Choroid plexus epithelial cell (primary cell): ENCODE measurements around the gene ACTL10.

ENCODE experiments used
- DNase-seq: peaks from one replicate; pipeline ENCODE4 v3.0.0-alpha.2; 2010; ENCODE audit warnings: low read depth
- H3K4me3 ChIP-seq: 2 replicates; pipeline ENCODE4 v1.5.1; 2011; ENCODE audit warnings: low read depth, mild to moderate bottlenecking, control low read depth, low read length, moderate library complexity
- TF ChIP-seq, protein P1 (sequence below): conservative IDR thresholded peaks from 2 replicates; pipeline ENCODE4 v1.5.1; 2011; ENCODE audit warnings: low read depth, mild to moderate bottlenecking, control low read depth, inconsistent platforms, low read length, moderate library complexity

Gene ACTL10

GRCh38 chr20:33687370-33687915 lies 20.7 kb downstream of the ACTL10 start:
- TF ChIP-seq, protein P1, sequence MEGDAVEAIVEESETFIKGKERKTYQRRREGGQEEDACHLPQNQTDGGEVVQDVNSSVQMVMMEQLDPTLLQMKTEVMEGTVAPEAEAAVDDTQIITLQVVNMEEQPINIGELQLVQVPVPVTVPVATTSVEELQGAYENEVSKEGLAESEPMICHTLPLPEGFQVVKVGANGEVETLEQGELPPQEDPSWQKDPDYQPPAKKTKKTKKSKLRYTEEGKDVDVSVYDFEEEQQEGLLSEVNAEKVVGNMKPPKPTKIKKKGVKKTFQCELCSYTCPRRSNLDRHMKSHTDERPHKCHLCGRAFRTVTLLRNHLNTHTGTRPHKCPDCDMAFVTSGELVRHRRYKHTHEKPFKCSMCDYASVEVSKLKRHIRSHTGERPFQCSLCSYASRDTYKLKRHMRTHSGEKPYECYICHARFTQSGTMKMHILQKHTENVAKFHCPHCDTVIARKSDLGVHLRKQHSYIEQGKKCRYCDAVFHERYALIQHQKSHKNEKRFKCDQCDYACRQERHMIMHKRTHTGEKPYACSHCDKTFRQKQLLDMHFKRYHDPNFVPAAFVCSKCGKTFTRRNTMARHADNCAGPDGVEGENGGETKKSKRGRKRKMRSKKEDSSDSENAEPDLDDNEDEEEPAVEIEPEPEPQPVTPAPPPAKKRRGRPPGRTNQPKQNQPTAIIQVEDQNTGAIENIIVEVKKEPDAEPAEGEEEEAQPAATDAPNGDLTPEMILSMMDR, result no peak
- H3K4me3 ChIP-seq, result no peak overlapping the region
- DNase-seq, result peak; percentile 40

DNA sequence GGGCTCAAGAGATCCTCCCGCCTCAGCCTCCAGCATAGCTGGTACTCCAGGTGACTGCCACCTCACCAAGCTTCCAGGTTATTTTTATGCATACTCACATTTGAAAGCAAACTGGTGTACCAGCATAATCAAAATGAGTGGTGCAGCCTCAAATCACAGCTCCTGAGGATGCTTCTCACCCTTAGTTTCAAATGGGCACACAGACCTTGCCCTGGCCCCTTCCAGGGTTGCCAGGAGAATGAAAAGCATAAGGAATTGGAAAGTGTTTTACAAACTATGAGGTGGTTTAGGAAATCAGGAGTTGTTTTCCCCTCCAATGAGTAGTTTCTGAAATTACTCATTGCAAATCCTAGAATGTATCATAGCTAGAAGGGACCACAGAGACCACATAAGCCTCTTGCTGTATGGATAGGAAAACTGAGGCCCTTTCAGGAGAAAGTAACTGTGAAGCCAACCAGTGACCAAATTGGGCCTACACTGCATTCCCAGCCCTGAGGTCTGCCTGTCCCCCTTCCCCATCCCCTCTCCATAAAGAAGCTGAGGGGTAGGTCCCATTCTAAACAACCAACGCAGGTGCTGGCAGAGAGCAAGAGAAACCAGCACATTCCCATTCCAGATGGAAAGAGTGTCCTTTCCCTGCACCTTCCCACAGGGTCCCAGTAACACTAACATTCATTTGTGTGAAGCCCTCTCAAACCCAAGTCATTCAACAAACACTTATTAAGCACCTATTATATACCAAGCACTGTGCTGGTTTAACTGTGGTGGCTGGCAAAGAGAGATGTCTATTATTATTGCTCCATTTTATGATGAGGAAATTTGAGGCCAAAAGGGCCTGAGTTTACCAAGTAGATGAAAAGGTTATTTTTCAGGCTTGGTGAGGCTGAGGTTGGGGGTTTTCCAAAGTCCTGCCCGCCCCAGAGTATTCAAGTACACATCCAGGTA lies 21.5 kb downstream of the ACTL10 start:
- DNase-seq, result no peak
- TF ChIP-seq, protein P1, result no peak
- no peak overlapping the region for H3K4me3 ChIP-seq

DNA sequence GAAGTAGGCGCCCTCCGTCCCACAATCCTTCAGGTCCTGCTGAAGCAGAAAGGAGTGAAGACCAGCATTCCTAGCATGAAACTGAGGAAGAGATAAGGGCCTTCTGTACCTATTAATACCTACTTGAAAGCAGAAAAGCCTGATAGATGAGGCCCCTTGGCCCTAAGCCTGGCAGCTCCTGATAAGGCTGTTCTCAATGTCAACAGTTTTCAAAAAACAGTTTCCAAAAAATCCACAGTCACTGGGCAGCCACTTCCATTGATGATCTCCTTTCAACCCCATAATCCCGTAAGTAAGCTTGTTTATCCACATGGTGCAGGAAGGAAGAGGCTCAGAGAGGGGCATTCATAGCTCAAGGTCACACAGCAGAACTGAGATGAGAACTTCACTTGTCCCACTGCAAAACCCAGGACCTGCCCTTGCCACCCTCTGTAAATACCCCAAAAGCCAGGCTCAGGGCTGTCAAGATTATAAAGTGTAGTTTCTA lies 22.2 kb downstream of the ACTL10 start:
- DNase-seq, result no peak
- H3K4me3 ChIP-seq, result no peak overlapping the region
- TF ChIP-seq, protein P1, result no peak

DNA sequence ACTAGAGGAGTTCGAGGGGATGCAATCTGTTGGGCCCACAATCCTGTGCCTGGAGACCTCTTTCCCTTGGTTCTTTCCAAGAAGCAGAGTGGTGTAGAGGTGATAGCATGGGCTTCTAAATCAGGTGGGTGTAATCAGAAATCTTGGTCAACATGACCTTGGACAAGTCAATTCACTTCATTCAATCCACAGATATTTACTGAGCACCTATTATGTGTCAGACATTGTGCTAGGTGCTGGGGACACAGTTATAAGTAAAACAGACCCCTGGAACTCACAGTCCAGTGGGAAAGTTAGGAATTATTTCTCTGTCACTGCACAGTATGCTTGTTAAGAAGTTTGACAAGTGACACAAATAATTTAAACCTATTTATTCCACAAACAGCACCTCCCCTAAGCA lies 22.8 kb downstream of the ACTL10 start:
- no peak for DNase-seq
- H3K4me3 ChIP-seq, result no peak overlapping the region

DNA sequence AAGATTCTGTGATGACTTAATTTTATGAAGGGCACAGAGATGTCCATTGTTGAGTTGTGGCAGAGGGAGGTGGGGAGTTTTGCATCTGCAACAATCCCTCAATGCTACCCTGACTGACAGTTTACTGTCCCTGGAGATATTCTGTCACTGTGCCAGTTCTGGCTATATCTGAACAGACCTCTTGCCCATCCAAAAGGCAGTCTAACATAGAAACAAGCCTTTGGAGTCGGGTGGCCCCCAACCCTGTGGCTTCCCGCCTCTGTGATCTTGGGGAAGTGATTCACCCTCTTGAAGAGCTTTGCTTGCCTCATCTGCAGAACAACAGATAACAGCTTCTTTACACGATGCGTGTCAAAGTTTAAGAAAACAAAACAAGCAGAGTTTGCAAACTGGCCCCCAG lies 23.2 kb downstream of the ACTL10 start:
- DNase-seq, result peak; percentile 83
- no peak overlapping the region for H3K4me3 ChIP-seq
- TF ChIP-seq, protein P1, result no peak

More for the DNA sequence above, 22.8 kb downstream of the ACTL10 start:
- TF ChIP-seq, protein P1, result no peak

GRCh38 chr20:33693289-33693688 lies 26.5 kb downstream of the ACTL10 start:
- H3K4me3 ChIP-seq, result no peak overlapping the region
- TF ChIP-seq, protein P1, result no peak

More at GRCh38 chr20:33693289-33693688, 26.5 kb downstream of the ACTL10 start:
- no peak for DNase-seq
